WI38 (cell line): Measurements from ENCODE around the gene TMTC2.

ENCODE experiments used
- H3K4me3 ChIP-seq: 2 replicates; pipeline ENCODE4 v1.5.1; 2011; ENCODE audit warnings: low read depth, mild to moderate bottlenecking, control low read depth, low read length
- TF ChIP-seq, protein P1 (sequence below): IDR thresholded peaks from 2 replicates; pipeline ENCODE4 v1.5.1; 2012; ENCODE audit warnings: low read depth, mild to moderate bottlenecking, control low read depth, low read length

Gene TMTC2

DNA sequence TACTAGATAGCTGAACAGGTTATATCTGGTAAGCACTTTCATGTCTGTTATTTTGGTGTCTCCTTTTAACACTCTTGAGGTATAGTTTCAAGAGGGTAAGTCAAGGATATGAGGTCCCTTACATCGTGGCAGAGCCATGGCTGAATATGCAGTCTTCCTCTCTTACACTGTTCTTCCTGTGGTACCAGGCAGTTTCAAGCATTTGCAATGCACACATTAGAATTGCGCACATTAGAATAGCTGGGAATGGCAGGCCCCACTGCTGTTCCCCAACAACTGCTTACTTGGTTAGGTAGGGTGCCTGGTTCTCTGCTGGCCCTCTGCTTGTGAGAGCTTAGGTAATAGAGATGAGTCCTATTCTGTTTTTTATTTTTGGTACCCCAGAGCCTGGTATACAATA lies 41.2 kb downstream of the TMTC2 start:
- TF ChIP-seq, protein P1, sequence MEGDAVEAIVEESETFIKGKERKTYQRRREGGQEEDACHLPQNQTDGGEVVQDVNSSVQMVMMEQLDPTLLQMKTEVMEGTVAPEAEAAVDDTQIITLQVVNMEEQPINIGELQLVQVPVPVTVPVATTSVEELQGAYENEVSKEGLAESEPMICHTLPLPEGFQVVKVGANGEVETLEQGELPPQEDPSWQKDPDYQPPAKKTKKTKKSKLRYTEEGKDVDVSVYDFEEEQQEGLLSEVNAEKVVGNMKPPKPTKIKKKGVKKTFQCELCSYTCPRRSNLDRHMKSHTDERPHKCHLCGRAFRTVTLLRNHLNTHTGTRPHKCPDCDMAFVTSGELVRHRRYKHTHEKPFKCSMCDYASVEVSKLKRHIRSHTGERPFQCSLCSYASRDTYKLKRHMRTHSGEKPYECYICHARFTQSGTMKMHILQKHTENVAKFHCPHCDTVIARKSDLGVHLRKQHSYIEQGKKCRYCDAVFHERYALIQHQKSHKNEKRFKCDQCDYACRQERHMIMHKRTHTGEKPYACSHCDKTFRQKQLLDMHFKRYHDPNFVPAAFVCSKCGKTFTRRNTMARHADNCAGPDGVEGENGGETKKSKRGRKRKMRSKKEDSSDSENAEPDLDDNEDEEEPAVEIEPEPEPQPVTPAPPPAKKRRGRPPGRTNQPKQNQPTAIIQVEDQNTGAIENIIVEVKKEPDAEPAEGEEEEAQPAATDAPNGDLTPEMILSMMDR: no peak
- H3K4me3 ChIP-seq: no peak overlapping the region

DNA sequence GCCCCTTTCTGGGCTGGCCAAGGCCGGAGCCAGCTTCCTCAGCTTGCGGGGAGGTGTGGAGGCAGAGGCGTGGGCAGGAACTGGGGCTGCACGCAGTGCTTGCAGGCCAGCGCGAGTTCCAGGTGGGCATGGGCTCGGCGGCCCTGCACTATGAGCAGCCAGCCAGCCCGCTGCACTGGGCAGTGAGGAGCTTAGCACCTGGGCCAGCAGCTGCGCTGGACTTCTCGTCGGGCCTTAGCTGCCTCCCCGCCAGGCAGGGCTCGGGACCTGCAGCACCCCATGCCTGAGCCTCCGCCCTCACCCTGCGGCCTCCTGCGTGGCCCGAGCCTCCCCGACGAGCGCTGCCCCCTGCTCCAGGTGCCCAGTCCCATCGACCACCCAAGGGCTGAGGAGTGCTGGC lies 42.0 kb downstream of the TMTC2 start:
- TF ChIP-seq, protein P1: no peak
- H3K4me3 ChIP-seq: no peak overlapping the region

DNA sequence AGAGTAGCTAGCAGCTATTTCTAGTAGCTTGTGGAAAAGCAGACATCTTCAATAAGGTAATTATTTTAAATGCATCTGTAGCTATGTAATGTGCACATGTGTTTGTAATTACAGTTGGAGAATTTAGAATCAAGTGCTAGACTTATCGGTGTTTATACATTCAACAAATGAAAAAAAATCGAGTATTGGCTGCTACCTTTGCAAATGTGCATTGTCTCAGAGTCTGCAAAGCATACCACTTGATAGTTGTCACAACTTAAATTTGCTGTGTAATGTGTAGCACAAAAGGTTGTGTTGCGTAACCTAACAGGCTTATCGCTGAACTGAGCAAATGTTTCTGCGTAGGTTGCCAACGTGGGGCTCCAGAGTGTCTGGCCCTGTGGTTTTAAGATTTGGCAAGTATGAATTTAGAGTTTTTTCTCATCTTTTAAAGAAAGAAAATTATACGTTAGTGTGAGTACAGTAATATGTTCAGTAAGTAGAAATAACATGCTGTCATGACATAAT lies 44.3 kb downstream of the TMTC2 start:
- H3K4me3 ChIP-seq: no peak overlapping the region
- TF ChIP-seq, protein P1: no peak

DNA sequence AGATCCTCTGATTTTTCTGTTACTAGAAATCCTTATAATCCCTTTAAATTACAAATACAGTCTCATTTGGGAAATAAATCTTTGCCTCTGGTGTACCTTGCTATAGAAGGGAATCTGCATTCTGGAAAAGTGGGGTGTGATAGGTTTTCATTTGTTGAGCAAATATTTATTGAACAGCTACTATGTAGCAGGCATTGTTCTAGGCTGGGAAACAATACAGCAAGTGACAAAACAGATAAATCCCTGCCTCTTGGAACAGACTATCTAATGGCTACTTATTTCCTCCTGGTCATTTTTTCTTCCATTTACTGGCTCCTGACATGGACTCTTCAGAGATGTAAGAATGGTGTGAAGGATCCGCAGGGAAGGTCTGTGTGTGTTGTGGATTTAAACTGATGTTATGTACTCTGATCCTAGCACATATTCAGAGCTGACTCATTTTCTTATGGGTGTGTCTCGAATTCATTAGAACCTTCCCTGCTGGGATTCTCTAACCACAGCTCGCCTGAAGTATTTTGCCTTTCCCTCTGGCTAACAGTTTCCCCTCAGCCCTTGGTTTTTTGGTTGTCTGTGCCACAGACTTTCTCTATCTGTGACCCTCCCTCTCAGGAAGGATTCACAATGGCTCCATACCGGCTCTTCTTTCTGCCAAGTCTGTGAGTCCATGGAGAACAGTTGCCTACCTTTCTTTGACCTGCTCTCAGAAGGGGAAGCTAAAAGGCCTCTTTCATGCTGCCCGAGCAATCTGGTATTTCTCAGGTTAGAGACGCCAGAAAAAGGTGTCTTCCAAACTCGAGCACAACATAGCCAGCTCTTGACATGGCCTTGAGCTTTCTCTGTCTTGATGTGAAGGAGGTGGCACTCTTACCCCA lies 53.7 kb downstream of the TMTC2 start:
- TF ChIP-seq, protein P1: no peak

DNA sequence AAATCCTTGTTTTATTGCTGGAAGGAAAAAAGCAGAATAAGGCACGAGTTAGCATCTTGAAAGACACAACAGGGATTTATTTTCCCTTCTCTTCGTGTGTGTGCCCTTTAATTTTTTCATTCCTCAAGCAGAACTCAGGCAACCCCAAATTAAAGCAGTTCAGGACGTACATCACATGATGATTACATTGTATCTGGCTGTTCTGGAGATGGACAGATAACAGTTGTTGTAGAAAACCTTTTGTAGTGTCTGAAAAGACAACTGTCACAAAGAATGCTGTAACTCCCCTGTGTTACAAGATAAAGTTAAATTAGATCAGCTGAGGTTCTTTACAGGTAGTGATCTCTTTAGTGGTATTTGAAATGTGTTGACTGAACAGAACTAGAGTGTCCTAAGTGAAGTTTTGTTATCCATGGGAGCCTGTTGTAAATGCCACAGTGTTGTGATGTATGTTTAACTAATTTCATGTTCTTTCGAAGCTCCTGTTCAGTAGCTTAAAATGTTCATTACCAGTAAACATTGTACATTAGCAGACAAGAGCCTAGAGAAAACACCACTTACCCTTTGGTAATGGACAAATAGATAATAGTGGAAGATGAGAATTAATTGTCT lies 58.5 kb downstream of the TMTC2 start:
- H3K4me3 ChIP-seq: no peak overlapping the region
- TF ChIP-seq, protein P1: no peak

More for the DNA sequence above, 53.7 kb downstream of the TMTC2 start:
- no peak overlapping the region for H3K4me3 ChIP-seq

DNA sequence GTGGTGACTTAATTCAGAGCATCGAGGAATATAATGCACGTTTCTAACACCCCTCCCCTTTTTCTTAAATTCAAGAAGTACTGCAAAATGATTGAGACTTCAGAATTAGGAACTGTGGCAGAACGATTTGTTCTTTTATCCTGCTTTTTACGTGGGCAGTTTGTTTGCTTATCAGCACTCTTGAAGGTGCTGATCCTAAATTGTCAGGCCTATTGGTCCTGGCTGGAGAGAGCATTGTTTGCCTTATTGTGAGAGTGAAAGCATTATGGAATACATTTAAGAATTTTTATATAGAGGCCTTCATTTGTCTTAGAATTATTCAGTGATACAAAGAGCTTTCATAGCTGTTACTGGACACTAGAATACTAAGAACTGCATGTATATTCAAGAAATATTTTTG lies 59.1 kb downstream of the TMTC2 start:
- TF ChIP-seq, protein P1: no peak
- no peak overlapping the region for H3K4me3 ChIP-seq

DNA sequence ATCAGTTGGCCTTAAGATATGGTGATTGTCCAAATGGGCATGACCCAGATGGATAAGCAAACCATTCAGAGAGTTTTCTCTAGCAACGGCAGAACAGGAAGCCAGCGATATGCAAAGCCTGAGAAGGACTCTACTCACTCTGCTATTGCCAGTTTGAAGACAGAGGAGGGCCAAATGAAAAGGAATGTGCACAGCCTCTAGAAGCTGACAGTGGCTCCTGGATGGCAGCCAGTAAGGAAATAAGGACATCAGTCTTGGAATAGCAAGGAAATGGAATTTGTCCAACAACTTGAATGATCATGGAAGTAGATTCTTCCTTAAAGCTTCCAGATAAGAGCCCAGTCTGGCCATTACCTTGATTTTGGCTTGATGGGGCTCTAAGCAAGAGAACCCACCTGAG lies 60.0 kb downstream of the TMTC2 start:
- TF ChIP-seq, protein P1: no peak
- H3K4me3 ChIP-seq: no peak overlapping the region
